Heart left ventricle (tissue), 13 donors: ENCODE data around the gene SLX9.

Experiments
- POLR2A ChIP-seq, 2 donors: fragments of 450-650 bp; IDR thresholded peaks; one replicate each; pipeline ENCODE4 v1.6.1; 2017; ENCODE audit warnings: antibody characterized with exemption in 2 of 2, mild to moderate bottlenecking in 2 of 2, moderate library complexity in 2 of 2
- TF ChIP-seq, protein P1 (sequence below), 12 donors: fragments of 200-600 bp; sonication (generic) in 4 of 12; IDR thresholded peaks; one replicate each; pipeline versions ENCODE4 v1.5.0 to v1.8.0; 2018 to 2022; ENCODE audit warnings: antibody characterized with exemption in 12 of 12, mild to moderate bottlenecking in 5 of 12
- donor health status: ischemic (EF 13 %, LVEDD 7.1; RV severe dilation, severe dysfunction).
- donor health status: DM: no; HTN: yes; CAD: no.
- donor health status: DM: no; HTN: no; CAD: no.
- donor health status: ischemic (EF 25% LVEDD 6.9; RV normal size, moderate dysfunction).
- donor health status: ischemic (EF 25% LVEDD 5.7; RV mildly dilated, moderate dysfunction).
- donor health status: ischemic (EF 35%, LVEDD 5.7; RV mildly dilated, moderate dysfunction).
- donor health status: nonischemic (EF 11% LVEDD 7.7; RV severe dilation, severe dysfunction).
- donor health status: DM: yes; HTN: yes; CAD: no.
- donor health status: PGD.
- donor health status: ischemic (EF 29% LVEDD 5.4; RV normal size, mild dysfunction).
- donor health status: nonischemic (EF 23%, LVEDD 6.1; RV moderate dilation, normal function).

DNA sequence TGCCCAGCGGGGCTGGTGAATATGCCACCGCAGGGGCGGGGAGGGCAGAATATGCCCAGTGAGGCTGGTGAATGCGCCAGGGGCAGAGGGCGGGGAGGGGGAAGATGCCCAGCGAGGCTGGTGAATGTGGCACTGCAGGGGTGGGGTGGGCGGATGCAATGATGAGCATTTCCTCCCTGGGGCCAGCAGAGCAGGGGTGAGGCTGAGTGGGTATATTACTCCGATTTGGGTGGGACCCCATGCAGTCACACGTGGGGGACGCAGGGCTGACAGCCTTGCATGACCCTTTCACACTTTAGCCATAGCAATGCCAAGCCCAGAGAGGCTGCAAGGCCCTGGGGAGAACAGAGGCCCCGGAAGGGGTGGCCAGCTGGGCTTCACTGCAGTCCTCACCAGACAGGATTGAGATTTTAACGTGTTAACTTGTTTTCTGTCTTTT is 9.3 kb upstream of the SLX9 start:
- TF ChIP-seq, protein P1, sequence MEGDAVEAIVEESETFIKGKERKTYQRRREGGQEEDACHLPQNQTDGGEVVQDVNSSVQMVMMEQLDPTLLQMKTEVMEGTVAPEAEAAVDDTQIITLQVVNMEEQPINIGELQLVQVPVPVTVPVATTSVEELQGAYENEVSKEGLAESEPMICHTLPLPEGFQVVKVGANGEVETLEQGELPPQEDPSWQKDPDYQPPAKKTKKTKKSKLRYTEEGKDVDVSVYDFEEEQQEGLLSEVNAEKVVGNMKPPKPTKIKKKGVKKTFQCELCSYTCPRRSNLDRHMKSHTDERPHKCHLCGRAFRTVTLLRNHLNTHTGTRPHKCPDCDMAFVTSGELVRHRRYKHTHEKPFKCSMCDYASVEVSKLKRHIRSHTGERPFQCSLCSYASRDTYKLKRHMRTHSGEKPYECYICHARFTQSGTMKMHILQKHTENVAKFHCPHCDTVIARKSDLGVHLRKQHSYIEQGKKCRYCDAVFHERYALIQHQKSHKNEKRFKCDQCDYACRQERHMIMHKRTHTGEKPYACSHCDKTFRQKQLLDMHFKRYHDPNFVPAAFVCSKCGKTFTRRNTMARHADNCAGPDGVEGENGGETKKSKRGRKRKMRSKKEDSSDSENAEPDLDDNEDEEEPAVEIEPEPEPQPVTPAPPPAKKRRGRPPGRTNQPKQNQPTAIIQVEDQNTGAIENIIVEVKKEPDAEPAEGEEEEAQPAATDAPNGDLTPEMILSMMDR (IDR thresholded peaks at IDR 0.05) = no peak
- no peak for TF ChIP-seq POLR2A (IDR thresholded peaks at IDR 0.05)
